ENCODE measurements around the gene SLX4IP. TPM values are rescaled to one million over a fixed set of nuclear protein-coding genes. Genes with fewer than 3 reads are reported as not detected.
"Not testable (repeated sequence)": the region's sequence is repeated elsewhere in the genome, so short reads cannot be mapped to it uniquely, and the experiment has no call there.

SLX4IP gene
- total RNA-seq, 2 experiments from 2014 or later = 1.6 to 1.8 TPM

DNA sequence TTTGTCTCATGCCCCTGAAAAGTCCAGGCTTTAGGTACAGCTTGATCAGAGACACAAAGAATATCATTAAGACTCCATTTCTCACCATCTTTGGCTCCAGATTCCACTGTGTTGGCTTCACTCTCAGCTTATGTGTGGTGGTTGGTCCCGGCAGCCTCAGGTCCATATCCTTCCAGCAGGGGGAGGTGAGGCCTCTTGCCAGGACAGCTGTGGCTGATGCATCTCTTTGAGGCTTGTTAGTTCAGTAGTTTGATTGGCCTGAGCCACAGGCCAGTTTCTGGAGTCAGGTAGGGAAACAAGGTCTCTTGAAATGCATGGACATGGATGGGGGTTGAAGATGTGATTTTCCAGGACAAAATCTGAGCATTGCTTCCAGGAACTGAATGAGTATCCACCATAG, 176.3 kb downstream of the SLX4IP start:
- Mint-ChIP-seq H3K4me3 (no peak overlapping the region), H3K27ac (no peak overlapping the region), H3K27me3 (no peaks in the 10 kb centered on the region), H3K4me1 (ENCODE audit: low read depth) (no peaks in the 10 kb centered on the region), H3K36me3 (ENCODE audit: low read depth) (peaks cover 37% of the 10 kb centered on the region), H3K9me3 (no peaks in the 10 kb centered on the region)
- ChIA-PET CTCF (no interaction called here), POLR2A (no interaction called here)
- no peak for TF ChIP-seq CTCF (IDR thresholded peaks at IDR 0.05)
- H3K4me1 ChIP-seq (ENCODE audit: insufficient read depth, low read length) = no peaks in the 10 kb centered on the region
- peaks cover 2% of the 10 kb centered on the region for H3K36me3 ChIP-seq (ENCODE audit: insufficient read depth, low read length)
- H3K27ac ChIP-seq (ENCODE audit: low read depth in 1 of 2, low read length in 2 of 2) = no peak overlapping the region
- no peaks in the 10 kb centered on the region for H3K9me3 ChIP-seq (ENCODE audit: control insufficient read depth in 1 of 2, insufficient read depth in 1 of 2, low read length in 2 of 2)
- no peak for ATAC-seq (ENCODE audit: poor library complexity)
- no peak overlapping the region for H3K4me3 ChIP-seq (ENCODE audit: low read length)
- no peaks in the 10 kb centered on the region for H3K27me3 ChIP-seq (ENCODE audit: control insufficient read depth in 1 of 2, insufficient read depth in 2 of 2, low read length in 2 of 2)
- no peak for DNase-seq
- intact Hi-C loops (cut with DNase I, micrococcal nuclease) = no loop called here

DNA sequence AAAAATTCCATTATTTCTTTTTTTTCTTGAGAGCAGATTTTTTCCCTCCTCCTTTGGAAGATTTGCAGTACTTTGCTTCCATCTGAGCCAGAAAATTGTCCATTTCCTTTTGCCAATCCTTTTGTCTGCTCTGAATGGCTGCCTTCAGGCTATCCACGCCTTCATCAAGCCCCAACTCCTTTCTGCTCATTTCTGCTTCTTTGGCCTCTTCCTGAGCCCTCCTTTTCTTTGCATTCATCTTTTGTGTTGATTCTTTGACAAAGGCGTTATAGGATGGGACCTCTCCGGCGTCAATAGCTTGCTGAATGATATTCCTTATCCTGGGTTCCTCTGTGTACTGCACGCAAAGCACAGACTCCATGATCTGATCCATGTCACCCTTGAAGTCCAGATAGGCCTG, 178.3 kb downstream of the SLX4IP start:
- H3K27me3 ChIP-seq (ENCODE audit: control insufficient read depth in 1 of 2, insufficient read depth in 2 of 2, low read length in 2 of 2); H3K27me3 Mint-ChIP-seq; H3K27ac ChIP-seq (ENCODE audit: low read depth in 1 of 2, low read length in 2 of 2); H3K4me1 ChIP-seq (ENCODE audit: insufficient read depth, low read length); H3K27ac Mint-ChIP-seq; ATAC-seq (ENCODE audit: poor library complexity); H3K36me3 ChIP-seq (ENCODE audit: insufficient read depth, low read length); H3K4me3 ChIP-seq (ENCODE audit: low read length); intact Hi-C loops (cut with DNase I, micrococcal nuclease); H3K4me3 Mint-ChIP-seq; H3K9me3 ChIP-seq (ENCODE audit: control insufficient read depth in 1 of 2, insufficient read depth in 1 of 2, low read length in 2 of 2); POLR2A ChIA-PET; CTCF ChIA-PET; DNase-seq; H3K9me3 Mint-ChIP-seq; H3K4me1 Mint-ChIP-seq (ENCODE audit: low read depth): not testable (repeated sequence)
- H3K36me3 Mint-ChIP-seq (ENCODE audit: low read depth) = peaks cover 33% of the 10 kb centered on the region

GRCh38 chr20:10613911-10614310, 178.8 kb downstream of the SLX4IP start:
- Histone ChIP-seq H3K9me3 (ENCODE audit: control insufficient read depth in 1 of 2, insufficient read depth in 1 of 2, low read length in 2 of 2) (no peaks in the 10 kb centered on the region), H3K4me3 (ENCODE audit: low read length) (no peak overlapping the region), H3K27ac (ENCODE audit: low read depth in 1 of 2, low read length in 2 of 2) (no peak overlapping the region), H3K27me3 (ENCODE audit: control insufficient read depth in 1 of 2, insufficient read depth in 2 of 2, low read length in 2 of 2) (no peaks in the 10 kb centered on the region), H3K36me3 (ENCODE audit: insufficient read depth, low read length) (peaks cover 2% of the 10 kb centered on the region), H3K4me1 (ENCODE audit: insufficient read depth, low read length) (no peaks in the 10 kb centered on the region)
- ChIA-PET CTCF (no interaction called here), POLR2A (no interaction called here)
- H3K27me3 Mint-ChIP-seq = no peaks in the 10 kb centered on the region
- ATAC-seq (ENCODE audit: poor library complexity) = no peak
- no peaks in the 10 kb centered on the region for H3K9me3 Mint-ChIP-seq
- H3K4me3 Mint-ChIP-seq = no peak overlapping the region
- H3K27ac Mint-ChIP-seq = no peak overlapping the region
- peaks cover 29% of the 10 kb centered on the region for H3K36me3 Mint-ChIP-seq (ENCODE audit: low read depth)
- intact Hi-C loops (cut with DNase I, micrococcal nuclease) = no loop called here
- DNase-seq = no peak
- TF ChIP-seq CTCF (IDR thresholded peaks at IDR 0.05) = no peak
- H3K4me1 Mint-ChIP-seq (ENCODE audit: low read depth) = no peaks in the 10 kb centered on the region

- no peak for TF ChIP-seq CTCF (IDR thresholded peaks at IDR 0.05)
- CTCF ChIA-PET = no interaction called here
- POLR2A ChIA-PET = no interaction called here
- intact Hi-C loops (cut with DNase I, micrococcal nuclease) = no loop called here
- Mint-ChIP-seq H3K36me3 (ENCODE audit: low read depth) (peaks cover 24% of the 10 kb centered on the region), H3K9me3 (no peaks in the 10 kb centered on the region), H3K4me1 (ENCODE audit: low read depth) (no peaks in the 10 kb centered on the region), H3K4me3 (no peak overlapping the region), H3K27me3 (no peaks in the 10 kb centered on the region), H3K27ac (no peak overlapping the region)
- DNase-seq = no peak
- H3K27me3 ChIP-seq (ENCODE audit: control insufficient read depth in 1 of 2, insufficient read depth in 2 of 2, low read length in 2 of 2) = no peaks in the 10 kb centered on the region
- no peak overlapping the region for H3K4me3 ChIP-seq (ENCODE audit: low read length)
- no peaks in the 10 kb centered on the region for H3K36me3 ChIP-seq (ENCODE audit: insufficient read depth, low read length)
- no peaks in the 10 kb centered on the region for H3K4me1 ChIP-seq (ENCODE audit: insufficient read depth, low read length)
- H3K27ac ChIP-seq (ENCODE audit: low read depth in 1 of 2, low read length in 2 of 2) = no peak overlapping the region
- ATAC-seq (ENCODE audit: poor library complexity) = no peak
- H3K9me3 ChIP-seq (ENCODE audit: control insufficient read depth in 1 of 2, insufficient read depth in 1 of 2, low read length in 2 of 2) = no peaks in the 10 kb centered on the region
These were observed 181.1 kb downstream of the SLX4IP start for GRCh38 chr20:10616212-10616611.

GRCh38 chr20:10617549-10618133, 182.5 kb downstream of the SLX4IP start:
- H3K36me3 ChIP-seq (ENCODE audit: insufficient read depth, low read length); H3K9me3 ChIP-seq (ENCODE audit: control insufficient read depth in 1 of 2, insufficient read depth in 1 of 2, low read length in 2 of 2); ATAC-seq (ENCODE audit: poor library complexity); intact Hi-C loops (cut with DNase I, micrococcal nuclease); DNase-seq; H3K4me3 ChIP-seq (ENCODE audit: low read length); H3K27me3 ChIP-seq (ENCODE audit: control insufficient read depth in 1 of 2, insufficient read depth in 2 of 2, low read length in 2 of 2); H3K27ac Mint-ChIP-seq; CTCF ChIA-PET; H3K4me3 Mint-ChIP-seq; H3K4me1 Mint-ChIP-seq (ENCODE audit: low read depth); POLR2A ChIA-PET; H3K27me3 Mint-ChIP-seq; H3K4me1 ChIP-seq (ENCODE audit: insufficient read depth, low read length); H3K27ac ChIP-seq (ENCODE audit: low read depth in 1 of 2, low read length in 2 of 2); H3K9me3 Mint-ChIP-seq: not testable (repeated sequence)
- H3K36me3 Mint-ChIP-seq (ENCODE audit: low read depth) = peaks cover 24% of the 10 kb centered on the region

Data from CD4-positive, alpha-beta T cell (primary cell).